Activated naive CD4-positive, alpha-beta T cell treated with anti-CD3 and anti-CD28 coated beads for 36 hours (primary cell): Measurements from ENCODE around the gene PTPRN2. TPM values are rescaled to one million over a fixed set of nuclear protein-coding genes. Genes with fewer than 3 reads are reported as not detected.
A peak's percentile ranks its signal among the peaks of the same experiment; 100 is the strongest.
"Not testable (repeated sequence)": the region's sequence is repeated elsewhere in the genome, so short reads cannot be mapped to it uniquely, and the experiment has no call there.

Experiments
- CTCF ChIA-PET: fragments of 350-600 bp; sonication (Branson Sonifier 250); formaldehyde crosslinking; loops from one replicate; lab custom pipeline; 2021; ENCODE audit warnings: antibody characterized with exemption; lab: Charles Lee
- DNase-seq: peaks from one replicate; pipeline ENCODE4 v3.0.0-alpha.2; 2020
- H3K27ac Mint-ChIP-seq: one replicate; pipeline ENCODE4 v1.8.0; 2021; ENCODE audit warnings: mild to moderate bottlenecking, mixed read lengths
- H3K27me3 Mint-ChIP-seq: one replicate; pipeline ENCODE4 v1.8.0; 2021; ENCODE audit warnings: low read depth, mixed read lengths
- H3K36me3 Mint-ChIP-seq: one replicate; pipeline ENCODE4 v1.8.0; 2021; ENCODE audit warnings: low read depth, mixed read lengths
- H3K4me1 Mint-ChIP-seq: one replicate; pipeline ENCODE4 v1.8.0; 2021; ENCODE audit warnings: low read depth, mixed read lengths
- H3K4me3 Mint-ChIP-seq: one replicate; pipeline ENCODE4 v1.8.0; 2021; ENCODE audit warnings: mild to moderate bottlenecking, moderate library complexity, mixed read lengths
- H3K9me3 Mint-ChIP-seq: one replicate; pipeline ENCODE4 v1.8.0; 2021; ENCODE audit warnings: mixed read lengths
- intact Hi-C: fragments of 100-400 bp; cut with micrococcal nuclease; formaldehyde crosslinking; loops from one replicate; pipeline ENCODE4 v1.15.1; 2023
- total RNA-seq, 2 experiments: library from RNA; stranded (reverse); gene quantifications; one replicate each; pipeline ENCODE4 v1.2.3, GENCODE V29; 2021

PTPRN2 gene
- total RNA-seq, 2 experiments from 2014 or later: 0.54 to 0.62 TPM

GRCh38 chr7:157898802-157899505 lies 688.7 kb downstream of the PTPRN2 start:
- Mint-ChIP-seq H3K4me1 (no peaks in the 10 kb centered on the region), H3K27ac (no peak overlapping the region), H3K9me3 (no peaks in the 10 kb centered on the region), H3K4me3 (no peak overlapping the region), H3K27me3 (no peaks in the 10 kb centered on the region), H3K36me3 (no peaks in the 10 kb centered on the region)
- intact Hi-C loops: no loop called here
- CTCF ChIA-PET: no interaction called here
- no peak for DNase-seq

- DNase-seq: no peak
- H3K9me3 Mint-ChIP-seq: no peaks in the 10 kb centered on the region
- intact Hi-C loops: no loop called here
- H3K36me3 Mint-ChIP-seq: no peaks in the 10 kb centered on the region
- no peak overlapping the region for H3K4me3 Mint-ChIP-seq
- no peaks in the 10 kb centered on the region for H3K27me3 Mint-ChIP-seq
- no peak overlapping the region for H3K27ac Mint-ChIP-seq
- CTCF ChIA-PET: no interaction called here
- no peaks in the 10 kb centered on the region for H3K4me1 Mint-ChIP-seq
Measured at GRCh38 chr7:157898261-157898660, 689.4 kb downstream of the PTPRN2 start.

- CTCF ChIA-PET: no interaction called here
- Mint-ChIP-seq H3K27ac (no peak overlapping the region), H3K9me3 (no peaks in the 10 kb centered on the region), H3K36me3 (no peaks in the 10 kb centered on the region), H3K4me1 (no peaks in the 10 kb centered on the region), H3K4me3 (no peak overlapping the region), H3K27me3 (no peaks in the 10 kb centered on the region)
- intact Hi-C loops: no loop called here
- DNase-seq: no peak
Measured at GRCh38 chr7:157897681-157898080, 689.9 kb downstream of the PTPRN2 start.

GRCh38 chr7:157896774-157897555 lies 690.7 kb downstream of the PTPRN2 start:
- intact Hi-C loops: no loop called here
- Mint-ChIP-seq H3K9me3 (no peaks in the 10 kb centered on the region), H3K4me3 (no peak overlapping the region), H3K36me3 (no peaks in the 10 kb centered on the region), H3K27ac (no peak overlapping the region), H3K4me1 (no peaks in the 10 kb centered on the region), H3K27me3 (no peaks in the 10 kb centered on the region)
- DNase-seq: no peak
- CTCF ChIA-PET: no interaction called here

GRCh38 chr7:157896376-157896675 lies 691.3 kb downstream of the PTPRN2 start:
- H3K27me3 Mint-ChIP-seq, CTCF ChIA-PET, H3K27ac Mint-ChIP-seq, DNase-seq, H3K4me3 Mint-ChIP-seq, H3K36me3 Mint-ChIP-seq, intact Hi-C loops, H3K9me3 Mint-ChIP-seq, H3K4me1 Mint-ChIP-seq: not testable (repeated sequence)

GRCh38 chr7:157895520-157896375 lies 691.9 kb downstream of the PTPRN2 start:
- Mint-ChIP-seq H3K4me1 (peaks cover 9% of the 10 kb centered on the region), H3K27ac (no peak overlapping the region), H3K9me3 (no peaks in the 10 kb centered on the region), H3K36me3 (no peaks in the 10 kb centered on the region), H3K27me3 (no peaks in the 10 kb centered on the region), H3K4me3 (no peak overlapping the region)
- DNase-seq: no peak
- CTCF ChIA-PET: no interaction called here
- intact Hi-C loops: no loop called here

GRCh38 chr7:157895098-157895497 lies 692.5 kb downstream of the PTPRN2 start:
- H3K27me3 Mint-ChIP-seq, H3K9me3 Mint-ChIP-seq, H3K36me3 Mint-ChIP-seq, H3K27ac Mint-ChIP-seq, intact Hi-C loops, H3K4me3 Mint-ChIP-seq, DNase-seq, CTCF ChIA-PET: not testable (repeated sequence)
- H3K4me1 Mint-ChIP-seq: peaks cover 11% of the 10 kb centered on the region

- intact Hi-C loops: no loop called here
- Mint-ChIP-seq H3K4me3 (no peak overlapping the region), H3K36me3 (no peaks in the 10 kb centered on the region), H3K27me3 (no peaks in the 10 kb centered on the region), H3K9me3 (no peaks in the 10 kb centered on the region), H3K27ac (no peak overlapping the region), H3K4me1 (peaks cover 11% of the 10 kb centered on the region)
- CTCF ChIA-PET: no interaction called here
- DNase-seq: no peak
Measured at GRCh38 chr7:157893535-157894044, 694.0 kb downstream of the PTPRN2 start.

GRCh38 chr7:157892751-157893523 lies 694.7 kb downstream of the PTPRN2 start:
- Mint-ChIP-seq H3K4me1 (peaks cover 11% of the 10 kb centered on the region), H3K9me3 (no peaks in the 10 kb centered on the region), H3K27ac (no peak overlapping the region), H3K27me3 (no peaks in the 10 kb centered on the region), H3K4me3 (no peak overlapping the region), H3K36me3 (no peaks in the 10 kb centered on the region)
- no peak for DNase-seq
- CTCF ChIA-PET: interaction anchor here (0.7 to 1.1 kb wide), 2 partner anchors 18 to 97 kb away, joined by 3 read pairs; no protein-coding TSS in a partner anchor
- intact Hi-C loops: no loop called here

GRCh38 chr7:157890921-157891401 lies 696.7 kb downstream of the PTPRN2 start:
- Mint-ChIP-seq H3K9me3 (no peaks in the 10 kb centered on the region), H3K27me3 (no peaks in the 10 kb centered on the region), H3K4me3 (no peak overlapping the region), H3K4me1 (peaks cover 13% of the 10 kb centered on the region), H3K36me3 (no peaks in the 10 kb centered on the region), H3K27ac (no peak overlapping the region)
- CTCF ChIA-PET: no interaction called here
- peak; percentile 51 for DNase-seq
- intact Hi-C loops: no loop called here

GRCh38 chr7:157889480-157889879 lies 698.1 kb downstream of the PTPRN2 start:
- Mint-ChIP-seq H3K27ac (no peak overlapping the region), H3K4me1 (peaks cover 13% of the 10 kb centered on the region), H3K9me3 (no peaks in the 10 kb centered on the region), H3K4me3 (no peak overlapping the region), H3K36me3 (peaks cover 3% of the 10 kb centered on the region), H3K27me3 (no peaks in the 10 kb centered on the region)
- intact Hi-C loops: no loop called here
- DNase-seq: no peak
- CTCF ChIA-PET: no interaction called here

- H3K27ac Mint-ChIP-seq: no peak overlapping the region
- no peaks in the 10 kb centered on the region for H3K27me3 Mint-ChIP-seq
- H3K4me3 Mint-ChIP-seq: no peak overlapping the region
- CTCF ChIA-PET: no interaction called here
- H3K36me3 Mint-ChIP-seq: peaks cover 3% of the 10 kb centered on the region
- intact Hi-C loops: no loop called here
- H3K9me3 Mint-ChIP-seq: no peaks in the 10 kb centered on the region
- no peak for DNase-seq
- peaks cover 13% of the 10 kb centered on the region for H3K4me1 Mint-ChIP-seq
Measured at GRCh38 chr7:157888579-157888978, 699.0 kb downstream of the PTPRN2 start.
